GM19035 (cell line): ENCODE data around the gene PIGM.

ENCODE experiments used
- ATAC-seq: cut with Tn5 transposase; IDR thresholded peaks from one replicate; pipeline ENCODE4 v1.9.1; 2021; ENCODE audit not compliant: unreplicated experiment

Gene PIGM

GRCh38 chr1:160031365-160032164, at the start of gene PIGM:
PIGM (minus strand) TSS chr1:160031990; CDS start chr1:160031739, 251 bp downstream.
- peak; percentile 96 for ATAC-seq

- ATAC-seq: no peak
Measured at GRCh38 chr1:160081261-160081936, 49.6 kb upstream of the PIGM start, which contains the start of gene KCNJ9. KCNJ9 (plus strand) TSS chr1:160081538; CDS start chr1:160084031, 2,493 bp downstream.

GRCh38 chr1:160080381-160081100, 48.8 kb upstream of the PIGM start:
- no peak for ATAC-seq

- ATAC-seq: no peak
Measured at GRCh38 chr1:160079448-160079847, 47.7 kb upstream of the PIGM start.

- ATAC-seq: no peak
Measured at GRCh38 chr1:160078512-160079195, 46.9 kb upstream of the PIGM start.

- ATAC-seq: no peak
Measured at GRCh38 chr1:160077486-160077885, 45.7 kb upstream of the PIGM start.

- no peak for ATAC-seq
Measured at GRCh38 chr1:160076295-160076694, 44.5 kb upstream of the PIGM start.

GRCh38 chr1:160075836-160076235, 44.0 kb upstream of the PIGM start:
- ATAC-seq: no peak

GRCh38 chr1:160074865-160075264, 43.1 kb upstream of the PIGM start:
- ATAC-seq: no peak

GRCh38 chr1:160071289-160071688, 39.5 kb upstream of the PIGM start:
- no peak for ATAC-seq

- ATAC-seq: no peak
Measured at GRCh38 chr1:160070243-160071163, 38.7 kb upstream of the PIGM start.

- ATAC-seq: no peak
Measured at GRCh38 chr1:160069460-160070231, 37.9 kb upstream of the PIGM start, which contains the start of gene KCNJ10. KCNJ10 (minus strand) TSS chr1:160070160; CDS start chr1:160042532, 27,628 bp downstream.

GRCh38 chr1:160068225-160068624, 36.4 kb upstream of the PIGM start:
- ATAC-seq: no peak

- no peak for ATAC-seq
Measured at GRCh38 chr1:160066829-160067745, 35.3 kb upstream of the PIGM start.

GRCh38 chr1:160064746-160065145, 33.0 kb upstream of the PIGM start:
- no peak for ATAC-seq

- ATAC-seq: no peak
Measured at GRCh38 chr1:160064164-160064563, 32.4 kb upstream of the PIGM start.

GRCh38 chr1:160063176-160063575, 31.4 kb upstream of the PIGM start:
- no peak for ATAC-seq

- ATAC-seq: no peak
Measured at GRCh38 chr1:160062230-160062532, 30.4 kb upstream of the PIGM start.
